ENCODE measurements around the gene SNN. TPM values are rescaled to one million over a fixed set of nuclear protein-coding genes. Genes with fewer than 3 reads are reported as not detected.

SNN gene
- total RNA-seq, 1 experiment from 2014 or later = 26.0 TPM

DNA sequence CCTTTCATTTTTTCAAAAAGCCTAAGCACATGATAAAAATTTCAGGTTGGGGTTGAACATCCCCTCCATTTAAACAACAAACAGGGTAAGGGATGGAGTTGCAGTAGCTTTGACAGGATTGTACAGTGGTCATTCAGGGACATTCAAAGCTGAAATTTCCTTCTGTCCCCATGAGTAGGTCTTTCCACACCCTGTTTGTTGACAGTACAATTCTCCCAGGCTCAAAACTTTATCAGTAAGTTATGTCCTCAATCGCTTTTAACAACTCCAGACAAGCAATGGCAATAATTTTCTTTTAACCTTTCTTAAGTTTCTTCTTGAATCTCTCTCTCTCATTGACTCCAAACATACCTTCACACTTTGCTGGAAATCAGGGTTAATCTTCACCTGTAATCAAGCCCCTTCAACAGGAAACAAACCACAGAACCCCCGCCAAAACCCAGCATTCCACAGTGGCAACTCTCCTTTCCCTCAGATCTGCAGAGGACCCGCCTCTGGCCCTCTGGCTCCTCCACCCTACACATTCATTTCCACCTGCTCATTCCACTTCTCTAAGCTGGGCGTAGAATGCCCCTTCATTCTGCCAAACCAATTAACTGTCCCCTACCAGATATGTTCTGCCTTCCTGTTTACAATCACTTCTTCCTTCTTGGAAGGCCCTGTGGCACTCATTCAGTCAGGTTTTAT lies 53.7 kb downstream of the SNN start:
- no peak overlapping the region for H3K4me3 Mint-ChIP-seq (ENCODE audit: low read depth, unreplicated experiment)
- no peak overlapping the region for H3K27ac Mint-ChIP-seq (ENCODE audit: unreplicated experiment)
- CTCF ChIA-PET = no interaction called here
- no TSS peak for BruUV-seq (replicated peaks)
- peaks cover 31% of the 10 kb centered on the region for H3K4me1 Mint-ChIP-seq (ENCODE audit: low read depth, unreplicated experiment)
- no peaks in the 10 kb centered on the region for H3K9me3 Mint-ChIP-seq (ENCODE audit: low read depth, unreplicated experiment)
- no peak for TF ChIP-seq CTCF (IDR thresholded peaks at IDR 0.05; ENCODE audit: unreplicated experiment)
- DNase-seq = peak; percentile 21
- intact Hi-C loops (cut with micrococcal nuclease; ENCODE audit: unreplicated experiment) = no loop called here
- H3K27me3 Mint-ChIP-seq (ENCODE audit: unreplicated experiment) = no peaks in the 10 kb centered on the region
- peaks cover 55% of the 10 kb centered on the region for H3K36me3 Mint-ChIP-seq (ENCODE audit: insufficient read depth, unreplicated experiment)

DNA sequence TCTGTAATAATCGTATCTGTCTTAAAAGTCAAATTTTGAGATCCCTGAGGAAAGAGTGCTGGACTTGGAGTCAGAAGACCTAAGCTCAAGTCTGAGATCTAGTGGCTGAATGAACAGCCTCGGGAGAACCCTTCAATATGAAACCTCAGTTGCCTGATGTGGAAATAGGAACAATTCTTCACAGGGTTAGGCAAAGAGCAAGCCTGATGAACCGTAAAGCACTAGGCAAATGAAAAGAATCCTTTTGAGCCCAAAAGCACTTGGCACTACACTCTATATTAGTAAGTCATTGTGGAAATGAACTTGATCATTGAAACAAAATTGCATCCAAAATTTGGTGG lies 54.2 kb downstream of the SNN start:
- intact Hi-C loops (cut with micrococcal nuclease; ENCODE audit: unreplicated experiment) = no loop called here
- Mint-ChIP-seq H3K4me3 (ENCODE audit: low read depth, unreplicated experiment) (no peak overlapping the region), H3K27me3 (ENCODE audit: unreplicated experiment) (no peaks in the 10 kb centered on the region), H3K36me3 (ENCODE audit: insufficient read depth, unreplicated experiment) (peaks cover 54% of the 10 kb centered on the region), H3K27ac (ENCODE audit: unreplicated experiment) (no peak overlapping the region), H3K4me1 (ENCODE audit: low read depth, unreplicated experiment) (peaks cover 31% of the 10 kb centered on the region), H3K9me3 (ENCODE audit: low read depth, unreplicated experiment) (no peaks in the 10 kb centered on the region)
- no peak for DNase-seq
- TF ChIP-seq CTCF (IDR thresholded peaks at IDR 0.05; ENCODE audit: unreplicated experiment) = no peak
- BruUV-seq (replicated peaks) = no TSS peak
- CTCF ChIA-PET = interaction anchor here (0.7 kb wide), 1 partner anchor 40 kb away, joined by 3 read pairs; no protein-coding TSS in a partner anchor

DNA sequence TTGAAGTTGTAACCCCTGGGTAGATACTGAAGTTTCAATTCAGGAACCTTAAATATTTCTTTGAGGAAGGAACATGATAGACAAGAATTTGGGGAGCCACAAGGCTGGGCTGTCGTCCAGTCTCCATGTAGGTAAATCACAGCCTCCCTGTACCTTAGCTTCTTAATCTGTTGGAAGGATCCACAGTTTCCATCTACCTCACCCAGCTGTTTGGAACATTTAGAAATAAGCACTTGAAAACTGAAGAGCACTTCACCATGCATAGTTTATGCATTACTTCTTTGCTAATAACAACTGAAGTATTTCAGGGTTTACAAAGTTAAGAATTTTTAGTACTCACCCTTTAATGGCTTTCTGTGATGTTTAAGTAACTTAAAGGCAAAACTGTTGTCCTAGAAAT lies 57.2 kb downstream of the SNN start:
- Mint-ChIP-seq H3K36me3 (ENCODE audit: insufficient read depth, unreplicated experiment) (peaks cover 52% of the 10 kb centered on the region), H3K4me1 (ENCODE audit: low read depth, unreplicated experiment) (peaks cover 22% of the 10 kb centered on the region)

GRCh38 chr16:11726008-11726407 lies 57.8 kb downstream of the SNN start:
- TF ChIP-seq CTCF (IDR thresholded peaks at IDR 0.05; ENCODE audit: unreplicated experiment) = no peak
- H3K4me1 Mint-ChIP-seq (ENCODE audit: low read depth, unreplicated experiment) = peaks cover 22% of the 10 kb centered on the region
- intact Hi-C loops (cut with micrococcal nuclease; ENCODE audit: unreplicated experiment) = no loop called here
- no peak overlapping the region for H3K4me3 Mint-ChIP-seq (ENCODE audit: low read depth, unreplicated experiment)
- H3K36me3 Mint-ChIP-seq (ENCODE audit: insufficient read depth, unreplicated experiment) = peaks cover 49% of the 10 kb centered on the region
- no peaks in the 10 kb centered on the region for H3K27me3 Mint-ChIP-seq (ENCODE audit: unreplicated experiment)
- CTCF ChIA-PET = interaction anchor here (0.6 to 1.0 kb wide), 3 partner anchors 10 to 1121 kb away, joined by 3 to 8 read pairs (median 3); no protein-coding TSS in a partner anchor
- DNase-seq = peak; percentile 55
- no peak overlapping the region for H3K27ac Mint-ChIP-seq (ENCODE audit: unreplicated experiment)
- no TSS peak for BruUV-seq (replicated peaks)
- H3K9me3 Mint-ChIP-seq (ENCODE audit: low read depth, unreplicated experiment) = no peaks in the 10 kb centered on the region

More for the DNA sequence above, 57.2 kb downstream of the SNN start:
- intact Hi-C loops (cut with micrococcal nuclease; ENCODE audit: unreplicated experiment) = no loop called here
- TF ChIP-seq CTCF (IDR thresholded peaks at IDR 0.05; ENCODE audit: unreplicated experiment) = no peak
- no peak for DNase-seq
- Mint-ChIP-seq H3K4me3 (ENCODE audit: low read depth, unreplicated experiment) (no peak overlapping the region), H3K27ac (ENCODE audit: unreplicated experiment) (no peak overlapping the region), H3K27me3 (ENCODE audit: unreplicated experiment) (no peaks in the 10 kb centered on the region), H3K9me3 (ENCODE audit: low read depth, unreplicated experiment) (no peaks in the 10 kb centered on the region)
- BruUV-seq (replicated peaks) = no TSS peak
- CTCF ChIA-PET = interaction anchor here (0.6 kb wide), 2 partner anchors 374 to 1120 kb away, joined by 3 read pairs; no protein-coding TSS in a partner anchor

All from Calu3 (cell line).